ENCODE measurements around the gene PITPNB.

PITPNB gene

GRCh38 chr22:27853424-27853823, 65.6 kb downstream of the PITPNB start:
- DNase-seq: no peak

GRCh38 chr22:27851974-27852746, 66.9 kb downstream of the PITPNB start:
- no peak for DNase-seq

GRCh38 chr22:27850000-27850521, 69.0 kb downstream of the PITPNB start:
- no peak for DNase-seq

DNA sequence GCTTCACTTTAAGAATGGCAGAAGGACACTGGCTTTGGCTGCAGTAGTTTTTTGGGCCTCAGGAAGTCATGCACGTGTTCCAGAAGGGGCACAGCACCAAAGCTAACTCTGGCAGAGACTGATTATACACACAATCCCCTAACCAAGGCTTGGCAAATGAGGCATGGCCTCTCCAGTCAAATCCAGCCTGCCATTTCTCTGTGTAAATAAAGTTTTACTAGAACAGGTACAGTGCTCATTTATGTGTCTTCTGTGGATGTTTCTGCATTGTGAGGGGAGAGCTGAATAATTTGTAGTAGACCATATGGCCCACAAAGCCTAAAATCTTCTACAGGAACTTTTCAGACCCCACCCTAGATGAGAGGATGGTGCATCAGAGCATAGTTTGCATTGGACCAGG, 71.1 kb downstream of the PITPNB start:
- DNase-seq: no peak

DNA sequence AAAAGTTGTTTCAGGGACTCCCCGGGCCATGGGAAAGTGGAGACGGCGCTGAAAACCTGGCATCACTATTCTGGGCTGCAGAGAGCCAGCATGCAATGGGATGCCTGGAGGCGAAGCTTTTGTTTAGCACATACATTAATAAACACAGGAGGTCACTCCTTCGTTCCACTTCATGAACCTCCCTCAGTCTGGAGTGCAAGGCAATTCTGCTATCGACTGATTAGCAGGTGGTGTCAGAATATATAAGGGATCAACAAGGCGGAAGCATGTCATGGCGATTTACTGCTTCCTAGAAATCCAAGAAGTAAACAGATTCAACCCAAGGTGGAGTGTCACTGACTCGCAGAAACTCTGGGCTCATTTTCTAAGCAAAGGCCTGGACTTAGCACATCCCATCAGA, 72.1 kb downstream of the PITPNB start:
- no peak for DNase-seq

DNA sequence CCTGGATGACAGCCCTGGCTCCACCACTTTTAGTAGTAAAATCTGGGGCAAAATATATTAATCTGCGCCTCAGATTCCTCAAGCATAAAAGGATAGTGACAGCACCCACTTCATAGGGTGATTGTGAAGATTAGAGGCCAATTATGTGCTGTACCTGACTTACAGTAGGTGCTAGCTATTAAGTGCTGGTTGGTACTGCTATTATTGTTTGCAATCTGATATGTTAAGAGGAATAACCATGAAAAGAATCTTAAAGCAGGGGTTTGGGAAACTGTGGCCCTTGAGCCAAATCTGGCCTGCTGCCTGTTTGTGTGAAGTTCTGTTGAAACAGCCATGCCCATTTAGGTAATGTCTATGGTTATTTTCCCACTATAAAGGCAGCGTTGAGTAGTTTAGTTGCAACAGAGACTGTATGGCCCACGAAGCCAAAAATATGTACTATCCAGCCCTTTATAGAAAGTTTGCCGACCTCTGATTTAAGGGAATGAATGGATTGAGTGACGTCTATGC, 72.8 kb downstream of the PITPNB start:
- no peak for DNase-seq

- DNase-seq: no peak
Measured at GRCh38 chr22:27845644-27846043, 73.4 kb downstream of the PITPNB start.

DNA sequence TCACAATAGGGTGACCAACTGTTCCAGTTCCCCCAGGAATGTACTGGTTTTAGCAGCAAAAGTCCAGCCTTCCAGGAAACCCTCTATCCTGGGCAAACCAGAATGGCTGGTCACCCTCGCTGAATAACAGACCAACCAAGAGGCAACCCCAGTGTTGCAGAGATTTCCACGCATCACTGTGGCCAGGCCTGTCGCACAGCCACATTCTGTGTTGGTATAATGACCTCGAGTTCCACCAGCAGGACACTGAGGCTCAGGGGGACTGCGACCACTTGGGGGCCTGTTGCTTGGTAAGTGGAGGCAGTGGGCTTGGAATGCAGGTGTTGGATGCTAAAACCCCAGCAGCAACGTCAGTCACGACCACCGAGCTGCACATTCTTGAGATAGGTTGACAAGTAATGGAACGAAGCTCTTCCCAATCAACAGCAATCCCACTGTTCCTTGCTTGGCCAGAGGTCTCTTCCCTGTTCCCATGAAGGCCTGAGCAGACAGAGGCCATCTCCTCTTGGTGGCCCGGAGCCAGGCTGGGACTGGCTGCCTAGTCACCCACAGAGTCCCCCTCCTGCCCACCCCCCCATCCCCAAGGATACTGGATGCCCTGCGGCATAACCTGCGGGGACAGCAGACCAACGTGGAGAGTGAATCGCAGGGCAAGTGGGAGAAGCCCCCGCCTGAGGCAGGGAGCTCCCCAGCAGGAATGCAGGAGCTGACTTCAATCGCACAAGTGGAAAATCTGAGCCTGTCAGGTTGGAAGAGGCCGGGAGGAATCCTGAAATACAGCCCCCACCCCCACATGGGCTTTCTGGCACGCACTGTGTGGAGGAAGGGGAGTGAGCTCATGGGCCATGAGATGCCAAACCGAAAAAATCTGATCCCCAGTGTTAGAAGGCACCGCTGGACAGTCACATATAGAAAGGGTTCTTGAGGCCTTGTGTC, 74.1 kb downstream of the PITPNB start:
- no peak for DNase-seq

DNA sequence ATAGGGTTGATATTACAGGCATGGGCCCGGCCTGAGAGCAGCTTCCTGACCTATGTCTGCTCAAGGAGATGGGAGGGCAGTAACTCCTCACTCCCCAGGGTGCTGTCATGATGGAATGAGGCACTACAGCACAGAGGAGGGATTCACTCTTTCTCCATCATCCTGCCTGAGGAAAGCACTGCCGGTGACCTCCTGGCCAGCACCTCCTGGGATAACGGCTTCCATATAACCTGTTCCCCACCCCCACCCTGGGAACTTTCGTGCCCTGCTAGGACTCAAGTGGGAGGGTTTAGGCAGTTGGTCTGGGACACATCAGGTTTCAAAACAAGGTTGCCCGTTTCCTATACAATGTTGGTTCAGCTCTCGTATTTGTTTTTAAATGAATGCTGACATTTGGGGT, 74.8 kb downstream of the PITPNB start:
- no peak for DNase-seq

DNA sequence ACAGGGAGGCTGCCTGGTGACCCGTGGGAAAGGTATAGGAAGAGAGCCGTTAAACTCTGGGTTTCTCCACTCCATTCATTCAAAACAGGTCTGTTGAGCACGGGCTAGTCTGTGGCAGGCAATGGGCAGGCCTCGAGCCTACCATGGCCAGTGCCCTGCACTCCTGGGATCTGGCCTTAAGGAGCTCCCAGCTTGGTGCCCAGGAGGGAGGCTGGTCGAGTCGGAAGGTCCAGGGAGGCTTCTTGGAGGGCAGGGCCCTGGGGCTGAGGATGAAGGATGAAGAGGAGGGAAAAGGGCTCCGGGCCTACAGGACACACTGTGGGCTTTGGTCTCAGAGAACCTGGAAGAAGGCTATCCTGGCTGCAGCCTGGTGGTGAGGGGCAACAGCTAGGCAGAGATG, 75.6 kb downstream of the PITPNB start:
- DNase-seq: no peak

DNA sequence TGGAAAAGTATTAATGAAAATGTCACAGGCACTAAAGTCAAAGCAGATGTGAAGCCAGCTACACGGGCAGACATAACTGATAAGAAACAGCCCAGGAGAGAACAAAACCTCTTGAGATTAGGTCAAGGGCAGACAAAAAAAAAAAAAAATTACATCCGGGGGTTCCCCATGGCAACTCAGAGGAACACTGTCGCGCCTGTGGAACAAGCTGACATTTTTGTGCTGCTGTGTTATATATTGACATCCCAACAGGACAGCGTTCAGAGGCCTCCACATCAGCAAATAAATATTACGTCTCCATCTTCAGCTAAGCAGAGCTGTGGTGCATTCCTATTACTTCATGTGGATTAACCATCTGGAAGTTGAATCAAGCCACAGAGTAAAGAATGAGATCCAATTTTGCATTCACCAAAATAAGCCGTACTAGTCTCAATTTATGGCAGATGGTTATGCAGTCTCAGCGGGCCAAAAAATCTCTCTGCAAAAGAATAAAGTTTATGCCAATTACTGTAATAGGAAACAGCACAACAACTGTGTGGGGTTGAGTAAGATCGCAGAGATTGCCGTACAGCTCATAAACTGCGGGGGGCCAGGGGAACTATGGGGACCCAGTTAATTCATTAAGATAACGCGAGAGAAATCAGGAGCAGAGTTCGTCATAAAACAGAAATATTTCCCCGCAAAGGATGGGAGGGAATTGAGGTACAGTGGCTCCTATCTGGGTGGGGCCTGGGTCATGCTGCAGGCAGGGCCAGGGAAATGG, 76.2 kb downstream of the PITPNB start:
- DNase-seq: no peak

DNA sequence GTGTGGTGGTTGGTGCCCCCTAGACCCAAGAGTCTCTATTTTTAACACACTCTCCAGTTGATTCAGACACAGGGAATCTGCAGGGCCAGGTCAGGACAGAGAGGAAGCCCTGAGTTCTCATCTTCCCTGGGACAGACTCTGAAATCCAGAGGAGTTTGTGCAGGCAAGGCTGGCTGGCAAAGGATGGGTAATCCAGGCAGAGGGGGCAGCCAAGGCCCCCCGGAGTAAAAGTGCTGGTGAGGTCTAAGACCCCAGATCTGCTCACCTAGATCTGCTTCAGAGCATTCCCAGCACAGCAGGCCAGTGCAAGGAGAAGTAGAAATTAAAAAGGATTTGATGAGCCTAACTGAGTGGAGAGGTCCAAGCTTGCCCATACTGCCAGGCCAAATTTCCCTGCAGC, 76.9 kb downstream of the PITPNB start:
- DNase-seq: no peak

GRCh38 chr22:27840436-27840835, 78.6 kb downstream of the PITPNB start:
- no peak for DNase-seq

GRCh38 chr22:27839057-27839660, 79.9 kb downstream of the PITPNB start:
- no peak for DNase-seq

- no peak for DNase-seq
Measured at GRCh38 chr22:27836181-27836580, 82.9 kb downstream of the PITPNB start.

- no peak for DNase-seq
Measured at GRCh38 chr22:27835446-27835845, 83.6 kb downstream of the PITPNB start.

DNA sequence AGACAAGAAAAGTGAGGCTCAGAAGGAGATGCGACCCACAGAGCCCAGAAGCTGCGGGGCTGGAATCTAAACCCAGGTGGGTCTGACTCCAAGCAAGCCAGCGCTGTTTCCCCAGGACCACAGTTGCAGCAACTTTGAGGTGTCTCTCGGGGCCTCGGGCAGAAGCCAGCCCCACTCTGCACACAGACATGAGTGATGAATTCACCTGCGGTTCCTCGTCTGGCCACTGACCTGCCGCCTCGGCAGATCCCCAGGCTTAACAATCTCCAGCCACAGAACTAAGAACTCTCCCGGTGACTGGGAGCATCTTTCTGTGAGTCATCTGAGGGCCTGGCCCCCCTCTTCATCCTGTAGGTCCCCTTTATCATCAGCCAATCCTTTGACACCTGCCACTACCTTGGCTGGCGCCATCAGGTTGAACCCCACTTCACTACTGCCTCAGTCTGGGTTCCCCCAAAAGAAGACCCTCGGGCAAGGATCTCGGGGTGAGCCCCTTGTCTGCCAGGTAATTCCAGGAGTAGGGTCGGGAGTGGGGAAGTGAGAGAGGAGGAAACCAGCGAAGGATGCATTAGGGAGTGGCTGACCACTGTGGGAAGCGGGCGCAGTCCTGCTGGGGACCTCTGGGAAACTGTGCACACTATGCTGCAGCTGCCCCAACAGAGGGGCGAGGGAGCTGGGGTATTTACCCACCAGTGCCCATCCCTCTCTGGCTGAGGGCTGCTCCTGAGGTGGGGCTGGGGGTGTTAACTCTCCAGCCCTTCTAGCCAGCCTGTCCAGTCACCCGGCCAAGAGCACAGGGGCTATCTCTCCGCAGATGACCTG, 84.5 kb downstream of the PITPNB start:
- no peak for DNase-seq

- DNase-seq: no peak
Measured at GRCh38 chr22:27833803-27834202, 85.3 kb downstream of the PITPNB start.

- no peak for DNase-seq
Measured at GRCh38 chr22:27832606-27833005, 86.5 kb downstream of the PITPNB start.

GRCh38 chr22:27829620-27830019, 89.4 kb downstream of the PITPNB start:
- no peak for DNase-seq
